DOHH2 (cell line): Measurements from ENCODE around the gene PROS1.
"Not testable (repeated sequence)": the region's sequence is repeated elsewhere in the genome, so short reads cannot be mapped to it uniquely, and the experiment has no call there.

Source experiments
- CTCF ChIP-seq: fragments of 200-600 bp; sonication (generic); IDR thresholded peaks from one replicate; pipeline ENCODE4 v1.5.1; 2014; ENCODE audit warnings: antibody characterized with exemption, mild to moderate bottlenecking, low read depth, low read length; ENCODE audit not compliant: poor library complexity, severe bottlenecking
- EZH2phosphoT487 ChIP-seq: fragments of 200-600 bp; sonication (generic); IDR thresholded peaks from 2 replicates; pipeline ENCODE4 v1.6.1; 2017; ENCODE audit warnings: borderline replicate concordance, mild to moderate bottlenecking, antibody characterized with exemption, low read length, moderate library complexity, mixed read lengths

GRCh38 chr3:93965106-93965505, 8.6 kb downstream of the PROS1 start:
- not testable (repeated sequence) for TF ChIP-seq CTCF, EZH2phosphoT487
